ENCODE measurements around the gene CFAP97D1.

Gene CFAP97D1

GRCh38 chr17:43758086-43758485 lies 22.1 kb upstream of the CFAP97D1 start:
- TF ChIP-seq POLR2A (IDR thresholded peaks at IDR 0.05; ENCODE audit: low read depth, low read length): no peak
- DNase-seq (ENCODE audit: insufficient read length, low spot score) (no peak), FAIRE-seq (no peak)

DNA sequence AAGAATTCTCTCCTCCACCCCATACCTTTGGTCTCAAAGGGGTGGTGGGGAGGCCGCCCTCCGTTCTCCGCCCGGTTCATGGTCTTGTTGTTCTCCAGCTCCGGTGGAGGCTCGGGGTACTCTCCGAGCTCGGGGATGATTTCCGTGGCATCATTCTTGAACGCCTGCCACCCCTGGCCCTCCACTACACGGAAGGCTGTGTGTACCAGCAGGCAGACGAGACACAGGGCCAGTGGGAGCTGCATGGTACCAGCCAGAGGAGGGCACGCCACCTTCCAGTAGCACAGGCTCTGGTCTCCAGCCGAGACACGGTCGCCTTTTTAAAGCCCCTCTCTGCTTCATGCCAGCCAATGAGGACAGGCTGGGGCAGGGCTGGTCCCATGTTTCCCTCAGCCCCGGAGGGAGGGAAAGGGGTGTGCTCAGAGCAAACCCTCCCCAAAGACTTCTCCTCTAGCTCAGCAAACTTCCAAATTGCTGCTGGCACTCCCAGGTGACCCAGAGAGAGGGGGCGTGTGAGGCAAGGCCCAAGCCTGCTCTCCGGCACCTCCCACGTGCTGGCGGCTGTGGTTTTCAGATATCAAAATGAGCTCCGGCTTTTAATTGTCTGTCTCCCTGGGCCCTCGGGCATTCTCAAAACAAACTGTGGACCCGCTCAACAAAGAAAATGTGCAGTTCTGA lies 21.6 kb upstream of the CFAP97D1 start, which contains the start of gene SOST:
TSS of gene SOST (minus strand) at position 295 of the 678 bp plus-strand sequence. CDS start at position 245, 50 bp downstream.
- no peak for DNase-seq (ENCODE audit: insufficient read length, low spot score)

DNA sequence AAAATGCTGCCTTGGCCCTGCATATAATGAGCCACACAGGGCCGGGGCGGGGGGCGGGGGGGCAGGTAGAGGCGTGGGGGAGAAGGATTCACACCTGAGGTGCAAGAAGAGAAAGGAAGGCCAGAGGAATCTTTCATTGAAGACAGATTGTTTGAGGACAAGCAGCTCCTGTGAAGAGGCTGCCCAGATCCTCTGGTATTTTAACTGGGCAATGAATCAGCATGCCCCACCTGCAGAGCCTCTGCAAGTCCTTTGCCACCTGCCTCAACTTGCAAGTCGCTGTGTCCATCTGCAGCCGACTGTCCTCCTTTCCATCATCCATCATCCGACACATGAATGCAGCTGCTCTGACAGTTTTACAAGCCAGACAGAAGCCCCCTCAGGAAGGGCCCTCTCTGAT lies 20.4 kb upstream of the CFAP97D1 start:
- FAIRE-seq (no peak), DNase-seq (ENCODE audit: insufficient read length, low spot score) (no peak)
- no peak for TF ChIP-seq POLR2A (IDR thresholded peaks at IDR 0.05; ENCODE audit: low read depth, low read length)

More for the DNA sequence above, 21.6 kb upstream of the CFAP97D1 start, which contains the start of gene SOST:
- TF ChIP-seq POLR2A (IDR thresholded peaks at IDR 0.05; ENCODE audit: low read depth, low read length): no peak
- FAIRE-seq: no peak

DNA sequence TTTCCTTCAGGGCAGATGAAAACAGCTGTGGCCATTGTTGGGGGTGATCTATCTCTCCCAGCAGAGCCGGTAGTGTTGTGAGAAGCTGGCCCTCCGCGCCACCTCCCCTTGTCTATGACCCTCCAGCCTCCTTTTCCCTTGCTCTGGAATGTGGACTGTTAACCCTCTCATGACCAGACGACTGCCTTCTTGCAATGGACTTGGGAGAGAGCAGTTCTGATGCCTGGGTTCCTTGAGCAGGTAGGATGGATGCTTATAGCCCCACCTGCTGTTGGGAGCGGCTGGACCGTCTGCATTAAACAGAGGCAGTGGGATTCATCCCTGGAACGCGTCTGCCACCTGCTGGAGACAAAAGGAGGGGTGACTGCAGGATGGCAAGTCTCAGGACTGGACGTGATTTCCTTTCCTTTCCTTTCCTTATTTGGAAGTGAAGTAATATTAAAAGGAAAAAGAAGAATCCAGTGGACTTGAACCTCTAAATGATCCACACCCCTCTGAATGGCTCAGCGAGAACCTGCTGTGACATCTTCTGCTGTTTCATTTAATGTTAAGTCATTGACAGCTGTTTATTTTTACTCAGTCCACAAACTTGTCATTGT lies 19.9 kb upstream of the CFAP97D1 start:
- peak; percentile 6 for FAIRE-seq
- peak; percentile 93 for DNase-seq (ENCODE audit: insufficient read length, low spot score)
- TF ChIP-seq POLR2A (IDR thresholded peaks at IDR 0.05; ENCODE audit: low read depth, low read length): no peak

- FAIRE-seq (no peak), DNase-seq (ENCODE audit: insufficient read length, low spot score) (no peak)
- TF ChIP-seq POLR2A (IDR thresholded peaks at IDR 0.05; ENCODE audit: low read depth, low read length): no peak
Measured at GRCh38 chr17:43766413-43767052, 13.7 kb upstream of the CFAP97D1 start.

GRCh38 chr17:43767053-43767712 lies 13.1 kb upstream of the CFAP97D1 start:
- DNase-seq (ENCODE audit: insufficient read length, low spot score) (no peak), FAIRE-seq (no peak)
- TF ChIP-seq POLR2A (IDR thresholded peaks at IDR 0.05; ENCODE audit: low read depth, low read length): no peak

- DNase-seq (ENCODE audit: insufficient read length, low spot score): no peak
- FAIRE-seq: no peak
- no peak for TF ChIP-seq POLR2A (IDR thresholded peaks at IDR 0.05; ENCODE audit: low read depth, low read length)
Measured at GRCh38 chr17:43767713-43768059, 12.5 kb upstream of the CFAP97D1 start.

GRCh38 chr17:43768382-43768781 lies 11.9 kb upstream of the CFAP97D1 start:
- DNase-seq (ENCODE audit: insufficient read length, low spot score) (no peak), FAIRE-seq (no peak)
- TF ChIP-seq POLR2A (IDR thresholded peaks at IDR 0.05; ENCODE audit: low read depth, low read length): no peak

GRCh38 chr17:43768943-43769342 lies 11.3 kb upstream of the CFAP97D1 start:
- TF ChIP-seq POLR2A (IDR thresholded peaks at IDR 0.05; ENCODE audit: low read depth, low read length): no peak
- no peak for DNase-seq (ENCODE audit: insufficient read length, low spot score)
- FAIRE-seq: no peak

DNA sequence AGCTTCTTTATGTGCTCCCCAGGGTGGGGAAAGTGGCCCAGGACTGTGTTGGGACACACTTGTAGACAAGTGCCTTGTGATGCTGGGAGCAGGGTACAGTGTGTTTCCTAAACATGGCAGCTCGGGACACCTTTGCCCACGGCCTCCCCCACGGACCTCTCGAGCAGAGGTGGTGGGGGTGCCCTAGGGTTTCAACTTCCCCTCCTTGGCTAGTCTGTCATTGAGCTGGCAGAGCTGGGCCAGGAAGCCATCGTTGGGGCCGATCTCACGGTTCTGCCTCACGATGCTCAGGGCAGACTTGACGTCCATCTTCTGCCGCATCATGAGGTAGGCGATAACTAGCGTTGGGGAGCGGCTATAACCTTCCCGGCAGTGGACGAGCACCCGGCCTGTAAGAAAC lies 10.8 kb upstream of the CFAP97D1 start:
- TF ChIP-seq POLR2A (IDR thresholded peaks at IDR 0.05; ENCODE audit: low read depth, low read length): no peak
- FAIRE-seq: no peak
- no peak for DNase-seq (ENCODE audit: insufficient read length, low spot score)

GRCh38 chr17:43769859-43770258 lies 10.4 kb upstream of the CFAP97D1 start:
- TF ChIP-seq POLR2A (IDR thresholded peaks at IDR 0.05; ENCODE audit: low read depth, low read length): no peak
- FAIRE-seq: no peak

GRCh38 chr17:43770957-43771356 lies 9.3 kb upstream of the CFAP97D1 start:
- TF ChIP-seq POLR2A (IDR thresholded peaks at IDR 0.05; ENCODE audit: low read depth, low read length): no peak

More at GRCh38 chr17:43769859-43770258, 10.4 kb upstream of the CFAP97D1 start:
- no peak for DNase-seq (ENCODE audit: insufficient read length, low spot score)

DNA sequence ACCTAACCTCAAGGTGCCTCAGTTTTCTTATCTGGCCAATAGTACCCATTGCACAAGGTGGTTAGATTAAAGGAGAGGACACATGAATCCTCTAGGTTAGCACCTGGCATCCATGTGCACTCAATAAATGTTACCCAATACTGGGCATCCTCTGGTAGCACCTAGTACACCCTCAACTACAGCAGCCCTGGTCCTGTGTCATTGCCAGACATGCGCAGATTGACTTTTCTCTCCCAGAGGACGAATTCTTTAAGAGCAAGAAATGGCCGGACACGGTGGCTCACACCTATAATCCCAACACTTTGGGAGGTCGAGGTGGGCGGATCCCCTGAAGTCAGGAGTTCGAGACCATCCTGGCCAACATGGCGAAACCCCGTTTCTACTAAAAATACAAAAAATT lies 8.8 kb upstream of the CFAP97D1 start:
- TF ChIP-seq POLR2A (IDR thresholded peaks at IDR 0.05; ENCODE audit: low read depth, low read length): no peak
- FAIRE-seq (no peak), DNase-seq (ENCODE audit: insufficient read length, low spot score) (no peak)

More at GRCh38 chr17:43770957-43771356, 9.3 kb upstream of the CFAP97D1 start:
- no peak for FAIRE-seq
- no peak for DNase-seq (ENCODE audit: insufficient read length, low spot score)

Measured in H54 (cell line).